ENCODE measurements around the gene GAPDHS.

GRCh38 chr19:35488677-35489076 is 44.6 kb upstream of the GAPDHS start:
- TF ChIP-seq, protein P1, sequence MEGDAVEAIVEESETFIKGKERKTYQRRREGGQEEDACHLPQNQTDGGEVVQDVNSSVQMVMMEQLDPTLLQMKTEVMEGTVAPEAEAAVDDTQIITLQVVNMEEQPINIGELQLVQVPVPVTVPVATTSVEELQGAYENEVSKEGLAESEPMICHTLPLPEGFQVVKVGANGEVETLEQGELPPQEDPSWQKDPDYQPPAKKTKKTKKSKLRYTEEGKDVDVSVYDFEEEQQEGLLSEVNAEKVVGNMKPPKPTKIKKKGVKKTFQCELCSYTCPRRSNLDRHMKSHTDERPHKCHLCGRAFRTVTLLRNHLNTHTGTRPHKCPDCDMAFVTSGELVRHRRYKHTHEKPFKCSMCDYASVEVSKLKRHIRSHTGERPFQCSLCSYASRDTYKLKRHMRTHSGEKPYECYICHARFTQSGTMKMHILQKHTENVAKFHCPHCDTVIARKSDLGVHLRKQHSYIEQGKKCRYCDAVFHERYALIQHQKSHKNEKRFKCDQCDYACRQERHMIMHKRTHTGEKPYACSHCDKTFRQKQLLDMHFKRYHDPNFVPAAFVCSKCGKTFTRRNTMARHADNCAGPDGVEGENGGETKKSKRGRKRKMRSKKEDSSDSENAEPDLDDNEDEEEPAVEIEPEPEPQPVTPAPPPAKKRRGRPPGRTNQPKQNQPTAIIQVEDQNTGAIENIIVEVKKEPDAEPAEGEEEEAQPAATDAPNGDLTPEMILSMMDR (IDR thresholded peaks at IDR 0.05) = no peak
- TF ChIP-seq POLR2A (IDR thresholded peaks at IDR 0.05) = no peak
